ENCODE data around the gene LCLAT1.
"Not testable (repeated sequence)": the region's sequence is repeated elsewhere in the genome, so short reads cannot be mapped to it uniquely, and the experiment has no call there.

Gene LCLAT1

GRCh38 chr2:30601375-30601774, 154.3 kb downstream of the LCLAT1 start:
- DNase-seq (ENCODE audit: low read depth), result no peak

- DNase-seq (ENCODE audit: low read depth), result no peak
Observed at GRCh38 chr2:30605197-30605596, 158.2 kb downstream of the LCLAT1 start.

- DNase-seq (ENCODE audit: low read depth), result no peak
Observed at GRCh38 chr2:30608643-30609042, 161.6 kb downstream of the LCLAT1 start.

GRCh38 chr2:30611583-30611982, 164.5 kb downstream of the LCLAT1 start:
- DNase-seq (ENCODE audit: low read depth), result no peak

GRCh38 chr2:30612371-30612770, 165.3 kb downstream of the LCLAT1 start:
- DNase-seq (ENCODE audit: low read depth), result no peak

GRCh38 chr2:30613001-30613400, 166.0 kb downstream of the LCLAT1 start:
- no peak for DNase-seq (ENCODE audit: low read depth)

- not testable (repeated sequence) for DNase-seq (ENCODE audit: low read depth)
Observed at GRCh38 chr2:30614227-30614626, 167.2 kb downstream of the LCLAT1 start.

- no peak for DNase-seq (ENCODE audit: low read depth)
Observed at GRCh38 chr2:30615926-30616325, 168.9 kb downstream of the LCLAT1 start.

- no peak for DNase-seq (ENCODE audit: low read depth)
Observed at GRCh38 chr2:30620102-30620501, 173.1 kb downstream of the LCLAT1 start.

- DNase-seq (ENCODE audit: low read depth), result no peak
Observed at GRCh38 chr2:30621836-30622235, 174.8 kb downstream of the LCLAT1 start.

GRCh38 chr2:30622452-30622851, 175.4 kb downstream of the LCLAT1 start:
- DNase-seq (ENCODE audit: low read depth), result no peak

GRCh38 chr2:30625276-30625675, 178.2 kb downstream of the LCLAT1 start:
- DNase-seq (ENCODE audit: low read depth), result no peak

- DNase-seq (ENCODE audit: low read depth), result no peak
Observed at GRCh38 chr2:30625701-30626100, 178.7 kb downstream of the LCLAT1 start.

- DNase-seq (ENCODE audit: low read depth), result no peak
Observed at GRCh38 chr2:30626397-30626796, 179.4 kb downstream of the LCLAT1 start.

- no peak for DNase-seq (ENCODE audit: low read depth)
Observed at GRCh38 chr2:30627151-30627550, 180.1 kb downstream of the LCLAT1 start.

GRCh38 chr2:30628341-30628740, 181.3 kb downstream of the LCLAT1 start:
- no peak for DNase-seq (ENCODE audit: low read depth)

- DNase-seq (ENCODE audit: low read depth), result no peak
Observed at GRCh38 chr2:30629866-30630265, 182.8 kb downstream of the LCLAT1 start.

GRCh38 chr2:30631051-30631671, 184.1 kb downstream of the LCLAT1 start:
- DNase-seq (ENCODE audit: low read depth), result no peak

GRCh38 chr2:30633039-30633438, 186.0 kb downstream of the LCLAT1 start:
- no peak for DNase-seq (ENCODE audit: low read depth)

GRCh38 chr2:30636311-30636710, 189.3 kb downstream of the LCLAT1 start:
- no peak for DNase-seq (ENCODE audit: low read depth)

GRCh38 chr2:30639836-30640235, 192.8 kb downstream of the LCLAT1 start:
- DNase-seq (ENCODE audit: low read depth), result no peak

- DNase-seq (ENCODE audit: low read depth), result no peak
Observed at GRCh38 chr2:30641765-30642345, 194.8 kb downstream of the LCLAT1 start.

- not testable (repeated sequence) for DNase-seq (ENCODE audit: low read depth)
Observed at GRCh38 chr2:30643013-30643412, 196.0 kb downstream of the LCLAT1 start.

GRCh38 chr2:30643674-30644073, 196.6 kb downstream of the LCLAT1 start:
- DNase-seq (ENCODE audit: low read depth), result no peak

Measured in activated T-helper 9 cell treated with anti-CD3 and anti-CD28 coated beads, Interleukin-2, amount 50 U/mL, for 16 hours (primary cell).